C4-2B (cell line): ENCODE measurements around the gene TUBG1.

Experiments used
- CTCF ChIP-seq: fragments of 450-650 bp; conservative IDR thresholded peaks from 2 replicates; pipeline ENCODE4 v1.5.1; 2017; ENCODE audit warnings: mild to moderate bottlenecking
- ZFX ChIP-seq: fragments of 450-650 bp; IDR thresholded peaks from 2 replicates; pipeline ENCODE4 v1.6.1; 2017

DNA sequence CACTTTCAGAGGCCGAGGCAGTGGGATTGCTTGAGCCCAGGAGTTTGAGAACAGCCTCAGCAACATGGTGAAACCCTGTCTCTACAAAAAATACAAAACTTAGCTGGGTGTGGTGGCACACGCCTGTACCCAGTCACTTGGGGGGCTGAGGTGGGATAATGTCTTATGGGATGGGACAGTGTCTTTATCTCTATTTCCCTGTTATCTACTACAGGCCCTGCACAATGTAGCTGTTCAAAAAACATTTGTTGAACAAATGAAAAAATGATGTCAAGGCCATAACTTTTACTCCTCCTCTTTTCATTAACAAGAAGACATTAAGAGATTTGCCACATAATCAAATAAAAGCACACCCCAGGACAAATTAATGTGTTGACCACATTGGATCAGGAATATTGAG lies 13.8 kb downstream of the TUBG1 start:
- TF ChIP-seq CTCF: no peak
- TF ChIP-seq ZFX: no peak
